Ovary (tissue), 9 donors: ENCODE measurements around the gene ATP10D. TPM values are rescaled to one million over a fixed set of nuclear protein-coding genes. Genes with fewer than 3 reads are reported as not detected.

Source experiments
- DNase-seq, 5 donors: peaks; one replicate each; pipeline ENCODE4 v3.0.0-alpha.2; 2019 to 2020
- H3K27ac ChIP-seq, 2 donors: fragments of 200-600 bp; one replicate each; pipeline versions ENCODE4 v1.5.1 to v1.8.0; 2019 to 2022
- H3K27me3 ChIP-seq: fragments of 200-600 bp; one replicate; pipeline ENCODE4 v1.8.0; 2022
- H3K36me3 ChIP-seq: fragments of 200-600 bp; sonication (generic); one replicate; pipeline ENCODE4 v1.5.1; 2019
- H3K4me1 ChIP-seq: one replicate; pipeline ENCODE4 v1.8.1; 2013; ENCODE audit warnings: mild to moderate bottlenecking, moderate library complexity; ENCODE audit not compliant: insufficient read depth
- H3K4me3 ChIP-seq: fragments of 200-600 bp; sonication (generic); one replicate; pipeline ENCODE4 v1.5.1; 2017
- H3K9me3 ChIP-seq, 2 donors: fragments of 200-600 bp in 1 of 2; sonication (generic) in 1 of 2; one replicate each; pipeline versions ENCODE4 v1.5.1 to v1.8.1; 2013 to 2019; ENCODE audit warnings: mild to moderate bottlenecking in 1 of 2, moderate library complexity in 1 of 2
- EP300 ChIP-seq: sonication (generic); formaldehyde crosslinking; IDR thresholded peaks from one replicate; pipeline ENCODE4 v1.6.1; 2017; ENCODE audit warnings: antibody characterized with exemption
- POLR2A ChIP-seq: fragments of 450-650 bp; IDR thresholded peaks from one replicate; pipeline ENCODE4 v1.6.1; 2017; ENCODE audit warnings: antibody characterized with exemption, mild to moderate bottlenecking, moderate library complexity
- WGBS, 3 donors: extraction: QIAGEN DNeasy Blood & Tissue Kit in 1 of 3; methylation state at CpG; one replicate each; pipeline versions ENCODE4 v1.1.5 to v1.1.7; 2013 to 2017; 5-methylcytosine and 5-hydroxymethylcytosine counted together
- intact Hi-C, 4 donors: fragments of 100-400 bp; cut with DNase I; formaldehyde crosslinking; loops; one replicate each; pipeline versions ENCODE4 v1.11.0 to v1.15.1; 2022 to 2023
- polyA plus RNA-seq, 2 donors: library from polyadenylated mRNA; stranded (reverse); fragments of 200-250 nt in 1 of 2; fragments of 350-450 nt in 1 of 2; fragmentation: Illumina TruSeq in 1 of 2; extraction: RNeasy Lipid Tissue Mini Kit (QIAGEN cat#74804) in 1 of 2; gene quantifications; one replicate each; pipeline ENCODE4 v1.2.3, GENCODE V29; 2013 to 2014
- total RNA-seq, 7 donors: library from RNA; depleted of rRNA in 2 of 7; stranded (reverse); fragments of >200 nt in 2 of 7; fragmentation: NEBNext Ultra II Directional in 3 of 7; extraction: Animal tissue kit (Norgen Biotek cat#: 25700) in 3 of 7; gene quantifications; one replicate each; pipeline versions ENCODE4 v1.1.0 to v1.2.4, GENCODE V29; 2016 to 2023
- TF ChIP-seq, protein P1 (sequence below), 3 donors: fragments of 450-650 bp in 2 of 3; fragments of 200-600 bp in 1 of 3; IDR thresholded peaks; one replicate each; pipeline versions ENCODE4 v1.5.1 to v1.8.0; 2016 to 2022; ENCODE audit warnings: antibody characterized with exemption in 3 of 3, mild to moderate bottlenecking in 1 of 3
- donor health status: DM: no; HTN: no; CAD: no; lungs with moderate emphysema.
- donor health status: DM: no; HTN: no; CAD: no.
- donor health status: Bipolar disorder and iron deficiency.
- donor health status: DM: yes; HTN: yes; CAD: no.
- donor health status: DM: no; HTN: no; CAD: no.
- donor health status: DM: yes; HTN: yes; CAD: no.

The ATP10D gene
- total and polyA plus RNA-seq, 9 donors, result 8.2 to 27.8 (median 19.6) TPM

- intact Hi-C loops, result no loop called here
- WGBS, 3 donors, result 16 to 31% (median 24%) methylated on average over 2 of the region's 2 CpGs
Observed at GRCh38 chr4:47619691-47620090, 134.6 kb downstream of the ATP10D start.

GRCh38 chr4:47621181-47621580 is 136.1 kb downstream of the ATP10D start:
- H3K4me3 ChIP-seq, result no peak overlapping the region
- H3K4me1 ChIP-seq, result no peaks in the 10 kb centered on the region
- no peaks in the 10 kb centered on the region for H3K9me3 ChIP-seq
- H3K27me3 ChIP-seq, result no peaks in the 10 kb centered on the region
- no peak for DNase-seq
- intact Hi-C loops, result no loop called here
- no peak overlapping the region for H3K27ac ChIP-seq
- TF ChIP-seq POLR2A (no peak), EP300 (no peak)
- TF ChIP-seq, protein P1, sequence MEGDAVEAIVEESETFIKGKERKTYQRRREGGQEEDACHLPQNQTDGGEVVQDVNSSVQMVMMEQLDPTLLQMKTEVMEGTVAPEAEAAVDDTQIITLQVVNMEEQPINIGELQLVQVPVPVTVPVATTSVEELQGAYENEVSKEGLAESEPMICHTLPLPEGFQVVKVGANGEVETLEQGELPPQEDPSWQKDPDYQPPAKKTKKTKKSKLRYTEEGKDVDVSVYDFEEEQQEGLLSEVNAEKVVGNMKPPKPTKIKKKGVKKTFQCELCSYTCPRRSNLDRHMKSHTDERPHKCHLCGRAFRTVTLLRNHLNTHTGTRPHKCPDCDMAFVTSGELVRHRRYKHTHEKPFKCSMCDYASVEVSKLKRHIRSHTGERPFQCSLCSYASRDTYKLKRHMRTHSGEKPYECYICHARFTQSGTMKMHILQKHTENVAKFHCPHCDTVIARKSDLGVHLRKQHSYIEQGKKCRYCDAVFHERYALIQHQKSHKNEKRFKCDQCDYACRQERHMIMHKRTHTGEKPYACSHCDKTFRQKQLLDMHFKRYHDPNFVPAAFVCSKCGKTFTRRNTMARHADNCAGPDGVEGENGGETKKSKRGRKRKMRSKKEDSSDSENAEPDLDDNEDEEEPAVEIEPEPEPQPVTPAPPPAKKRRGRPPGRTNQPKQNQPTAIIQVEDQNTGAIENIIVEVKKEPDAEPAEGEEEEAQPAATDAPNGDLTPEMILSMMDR (IDR thresholded peaks at IDR 0.05), result no peak
- no peaks in the 10 kb centered on the region for H3K36me3 ChIP-seq
- WGBS, 3 donors, result 96 to 97% (median 96%) methylated on average over 1 of the region's 1 CpG

More at GRCh38 chr4:47619691-47620090, 134.6 kb downstream of the ATP10D start:
- no peak overlapping the region for H3K27ac ChIP-seq
- DNase-seq, result no peak
- H3K36me3 ChIP-seq, result no peaks in the 10 kb centered on the region
- no peak overlapping the region for H3K4me3 ChIP-seq
- no peaks in the 10 kb centered on the region for H3K27me3 ChIP-seq
- no peak for TF ChIP-seq POLR2A
- TF ChIP-seq, protein P1 (IDR thresholded peaks at IDR 0.05), result no peak
- no peak for TF ChIP-seq EP300
- H3K4me1 ChIP-seq, result no peaks in the 10 kb centered on the region
- no peaks in the 10 kb centered on the region for H3K9me3 ChIP-seq

DNA sequence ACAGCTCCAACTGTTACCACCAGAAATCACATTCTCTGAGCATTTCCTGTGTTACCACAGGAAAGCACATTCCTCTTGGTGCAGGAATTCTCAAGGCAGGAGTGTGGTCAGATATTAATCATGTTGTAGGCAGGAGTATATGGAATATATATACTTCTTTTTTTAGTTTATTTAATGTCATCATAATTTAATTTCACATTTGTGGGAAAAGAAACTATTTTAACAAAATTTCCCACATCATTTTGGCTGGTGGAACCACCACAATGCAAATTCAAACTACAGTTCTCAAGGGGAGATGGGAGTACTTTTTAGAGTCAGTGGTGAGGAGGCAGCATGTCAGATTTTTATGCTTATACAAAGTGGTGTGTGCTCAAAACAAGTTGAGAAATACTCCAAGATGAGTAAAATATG is 139.0 kb downstream of the ATP10D start:
- H3K4me3 ChIP-seq, result no peak overlapping the region
- H3K9me3 ChIP-seq, result no peaks in the 10 kb centered on the region
- H3K27me3 ChIP-seq, result no peaks in the 10 kb centered on the region
- intact Hi-C loops, result no loop called here
- no peaks in the 10 kb centered on the region for H3K4me1 ChIP-seq
- H3K36me3 ChIP-seq, result no peaks in the 10 kb centered on the region
- no peak overlapping the region for H3K27ac ChIP-seq
- TF ChIP-seq POLR2A, result no peak
- no peak for TF ChIP-seq EP300
- TF ChIP-seq, protein P1 (IDR thresholded peaks at IDR 0.05), result no peak
- no peak for DNase-seq

DNA sequence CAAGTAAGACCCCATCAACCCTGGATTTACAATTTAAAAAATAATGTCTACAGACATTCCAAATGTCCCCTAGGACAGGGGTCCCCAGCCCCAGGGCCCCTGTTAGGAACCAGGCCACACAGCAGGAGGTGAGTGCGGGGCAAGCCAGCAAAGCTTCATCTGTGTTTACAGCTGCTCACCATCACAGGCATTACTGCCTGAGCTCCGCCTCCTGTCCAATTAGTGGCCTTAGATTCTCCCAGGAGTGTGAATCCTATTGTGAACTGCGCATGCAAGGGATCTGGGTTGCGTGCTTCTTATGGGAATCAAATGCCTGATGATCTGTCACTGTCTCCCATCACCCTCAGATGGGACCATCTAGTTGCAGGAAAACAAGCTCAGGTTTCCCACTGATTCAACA is 146.1 kb downstream of the ATP10D start:
- H3K27ac ChIP-seq, result no peak overlapping the region

More for the DNA sequence above, 146.1 kb downstream of the ATP10D start:
- TF ChIP-seq POLR2A, result no peak
- TF ChIP-seq, protein P1 (IDR thresholded peaks at IDR 0.05), result no peak
- TF ChIP-seq EP300, result no peak
- H3K27me3 ChIP-seq, result no peaks in the 10 kb centered on the region
- H3K4me3 ChIP-seq, result no peak overlapping the region
- H3K9me3 ChIP-seq, result no peaks in the 10 kb centered on the region
- no peak for DNase-seq
- H3K36me3 ChIP-seq, result no peaks in the 10 kb centered on the region
- intact Hi-C loops, result no loop called here
- no peaks in the 10 kb centered on the region for H3K4me1 ChIP-seq
- WGBS, 3 donors, result 80 to 99% (median 95%) methylated on average over 4 of the region's 4 CpGs
